ENCODE results near the gene ATOH1. TPM values are rescaled to one million over a fixed set of nuclear protein-coding genes. Genes with fewer than 3 reads are reported as not detected.
A peak's percentile ranks its signal among the peaks of the same experiment; 100 is the strongest.

Gene ATOH1
- total and polyA plus RNA-seq, 8 donors, result not detected

GRCh38 chr4:93876754-93877153, 48.2 kb downstream of the ATOH1 start:
- H3K36me3 ChIP-seq, result no peaks in the 10 kb centered on the region
- no peaks in the 10 kb centered on the region for H3K27me3 ChIP-seq
- no peaks in the 10 kb centered on the region for H3K9me3 ChIP-seq
- H3K4me3 ChIP-seq, result no peak overlapping the region
- ATAC-seq (no peak), FAIRE-seq (peak; percentile 17), DNase-seq (no peak)
- 5 to 15% methylated on average over 1 of the region's 1 CpG for WGBS, 2 donors
- no peaks in the 10 kb centered on the region for H3K4me1 ChIP-seq
- no peak overlapping the region for H3K27ac ChIP-seq
- intact Hi-C loops (cut with DNase I), result no loop called here
- TF ChIP-seq, protein P1, sequence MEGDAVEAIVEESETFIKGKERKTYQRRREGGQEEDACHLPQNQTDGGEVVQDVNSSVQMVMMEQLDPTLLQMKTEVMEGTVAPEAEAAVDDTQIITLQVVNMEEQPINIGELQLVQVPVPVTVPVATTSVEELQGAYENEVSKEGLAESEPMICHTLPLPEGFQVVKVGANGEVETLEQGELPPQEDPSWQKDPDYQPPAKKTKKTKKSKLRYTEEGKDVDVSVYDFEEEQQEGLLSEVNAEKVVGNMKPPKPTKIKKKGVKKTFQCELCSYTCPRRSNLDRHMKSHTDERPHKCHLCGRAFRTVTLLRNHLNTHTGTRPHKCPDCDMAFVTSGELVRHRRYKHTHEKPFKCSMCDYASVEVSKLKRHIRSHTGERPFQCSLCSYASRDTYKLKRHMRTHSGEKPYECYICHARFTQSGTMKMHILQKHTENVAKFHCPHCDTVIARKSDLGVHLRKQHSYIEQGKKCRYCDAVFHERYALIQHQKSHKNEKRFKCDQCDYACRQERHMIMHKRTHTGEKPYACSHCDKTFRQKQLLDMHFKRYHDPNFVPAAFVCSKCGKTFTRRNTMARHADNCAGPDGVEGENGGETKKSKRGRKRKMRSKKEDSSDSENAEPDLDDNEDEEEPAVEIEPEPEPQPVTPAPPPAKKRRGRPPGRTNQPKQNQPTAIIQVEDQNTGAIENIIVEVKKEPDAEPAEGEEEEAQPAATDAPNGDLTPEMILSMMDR (IDR thresholded peaks at IDR 0.05), result no peak

DNA sequence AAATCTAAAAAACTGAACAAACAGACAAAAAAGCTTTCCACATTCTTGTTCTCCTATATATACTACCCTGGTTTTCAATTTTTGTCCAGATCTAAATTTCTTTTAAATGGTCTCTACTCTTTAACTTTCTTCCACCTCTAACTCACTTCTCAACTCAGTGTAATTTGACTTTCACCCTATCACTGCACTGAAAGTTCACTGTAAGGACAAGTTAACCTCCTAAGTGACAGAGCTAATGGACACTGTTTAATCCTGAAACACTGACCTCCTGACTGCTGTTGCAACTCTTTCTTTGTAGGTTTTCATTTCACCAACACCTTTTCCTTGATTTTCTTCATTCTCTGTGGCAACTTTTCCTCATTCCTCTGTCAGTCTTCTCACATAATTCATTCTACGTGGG, 50.0 kb downstream of the ATOH1 start:
- intact Hi-C loops (cut with DNase I), result no loop called here
- Histone ChIP-seq H3K27ac (no peak overlapping the region), H3K27me3 (no peaks in the 10 kb centered on the region), H3K4me1 (no peaks in the 10 kb centered on the region), H3K36me3 (no peaks in the 10 kb centered on the region), H3K9me3 (no peaks in the 10 kb centered on the region), H3K4me3 (no peak overlapping the region)
- ATAC-seq (no peak), DNase-seq (no peak), FAIRE-seq (no peak)
- WGBS, 2 donors, result 16 to 18% methylated on average over 1 of the region's 1 CpG
- TF ChIP-seq, protein P1 (IDR thresholded peaks at IDR 0.05), result no peak

DNA sequence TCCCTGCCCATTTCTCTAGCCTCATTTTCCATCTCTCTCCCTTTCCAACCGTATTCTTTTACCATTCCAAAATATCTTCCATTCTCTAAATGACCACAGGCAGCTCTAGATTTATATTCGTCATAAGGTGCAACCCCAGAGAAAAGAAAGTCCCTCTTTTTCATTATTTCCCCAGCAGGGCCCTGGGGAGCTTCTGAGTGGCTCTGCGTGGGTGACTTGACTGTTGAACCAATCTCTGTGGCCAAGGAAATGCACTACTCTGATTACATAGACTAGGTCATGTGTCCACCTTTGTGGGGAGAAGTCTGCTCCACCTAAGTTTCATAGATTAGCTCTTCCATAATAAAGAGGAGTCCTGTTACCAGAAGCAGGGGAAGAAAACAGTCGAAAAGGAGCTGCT, 51.4 kb downstream of the ATOH1 start:
- Histone ChIP-seq H3K27ac (no peak overlapping the region), H3K27me3 (no peaks in the 10 kb centered on the region), H3K9me3 (no peaks in the 10 kb centered on the region), H3K36me3 (no peaks in the 10 kb centered on the region), H3K4me3 (no peak overlapping the region), H3K4me1 (no peaks in the 10 kb centered on the region)
- DNase-seq, result no peak
- 59 to 78% methylated on average over 4 of the region's 4 CpGs for WGBS, 2 donors
- TF ChIP-seq, protein P1 (IDR thresholded peaks at IDR 0.05), result no peak
- intact Hi-C loops (cut with DNase I), result no loop called here
- no peak for ATAC-seq
- no peak for FAIRE-seq

All from pancreas (tissue), 10 donors.